Measurements from ENCODE around the gene HOXC4. TPM values are rescaled to one million over a fixed set of nuclear protein-coding genes. Genes with fewer than 3 reads are reported as not detected.
"Not testable (repeated sequence)": the region's sequence is repeated elsewhere in the genome, so short reads cannot be mapped to it uniquely, and the experiment has no call there.

HOXC4 gene
- polyA plus RNA-seq, 1 donor from 2014 or later = 2.3 TPM

GRCh38 chr12:54088011-54088410 lies 34.4 kb downstream of the HOXC4 start:
- H3K36me3 Mint-ChIP-seq, H3K9me3 Mint-ChIP-seq, H3K4me1 Mint-ChIP-seq, H3K27ac Mint-ChIP-seq, H3K4me3 Mint-ChIP-seq: not testable (repeated sequence)
- peaks cover 22% of the 10 kb centered on the region for H3K27me3 Mint-ChIP-seq

- not testable (repeated sequence) for H3K27ac Mint-ChIP-seq, H3K9me3 Mint-ChIP-seq, H3K4me1 Mint-ChIP-seq, H3K36me3 Mint-ChIP-seq
- Mint-ChIP-seq H3K4me3 (peak overlapping the region in 1 of 4 donors; percentile 15), H3K27me3 (peaks cover 23% of the 10 kb centered on the region)
These were observed 35.8 kb downstream of the HOXC4 start for GRCh38 chr12:54089465-54089864.

- H3K36me3 Mint-ChIP-seq, H3K9me3 Mint-ChIP-seq, H3K27ac Mint-ChIP-seq, H3K4me1 Mint-ChIP-seq: not testable (repeated sequence)
- Mint-ChIP-seq H3K27me3 (peaks cover 28% of the 10 kb centered on the region), H3K4me3 (peak overlapping the region in 3 of 4 donors; percentile 65 to 85 (median 77))
These were observed 36.7 kb downstream of the HOXC4 start for GRCh38 chr12:54090312-54090711.

- Mint-ChIP-seq H3K27ac (peak overlapping the region in 1 of 3 donors; percentile 22), H3K27me3 (peaks cover 28% of the 10 kb centered on the region)
- not testable (repeated sequence) for H3K4me1 Mint-ChIP-seq, H3K4me3 Mint-ChIP-seq, H3K9me3 Mint-ChIP-seq, H3K36me3 Mint-ChIP-seq
These were observed 39.3 kb downstream of the HOXC4 start for GRCh38 chr12:54092943-54093342.

DNA sequence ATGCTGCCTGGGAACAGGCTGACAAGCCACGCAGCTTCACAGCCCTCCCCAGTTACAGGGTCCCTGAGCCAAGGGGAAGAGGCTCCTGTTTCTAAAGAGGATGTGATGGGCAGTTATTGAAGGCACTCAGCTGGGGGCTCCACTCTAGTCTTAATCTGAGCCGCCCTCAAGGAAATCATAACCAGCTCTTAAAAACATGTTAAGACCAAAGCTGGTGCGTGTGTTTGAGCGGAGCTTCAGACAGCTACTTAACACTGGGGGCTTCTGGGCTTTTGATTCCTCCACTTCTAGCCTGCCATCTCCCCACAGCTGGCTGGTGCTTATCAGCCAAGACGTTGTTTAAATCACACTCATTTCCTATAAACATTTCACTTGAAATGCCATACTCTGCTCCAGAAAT lies 42.3 kb downstream of the HOXC4 start:
- H3K4me3 Mint-ChIP-seq, H3K27ac Mint-ChIP-seq, H3K36me3 Mint-ChIP-seq, H3K4me1 Mint-ChIP-seq, H3K9me3 Mint-ChIP-seq: not testable (repeated sequence)
- H3K27me3 Mint-ChIP-seq = peaks cover 20% of the 10 kb centered on the region

DNA sequence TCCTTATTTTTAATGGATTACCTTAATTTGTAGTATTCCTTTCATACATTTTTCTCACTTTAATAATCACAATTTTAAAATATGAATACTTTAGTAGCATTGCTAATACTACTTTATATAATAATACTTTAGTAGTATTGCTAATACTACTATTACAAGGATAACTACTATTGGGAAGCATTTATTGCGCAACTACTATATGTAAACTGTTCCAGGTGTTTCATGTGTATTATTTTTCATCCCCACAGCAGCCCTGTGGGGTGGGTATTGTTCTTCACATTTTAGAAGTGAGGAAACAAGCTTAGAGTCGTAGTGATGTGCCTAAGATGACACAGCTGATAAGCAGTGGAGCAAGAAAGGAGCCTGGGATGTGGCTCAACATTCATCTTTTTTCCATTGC lies 45.0 kb downstream of the HOXC4 start:
- H3K4me1 Mint-ChIP-seq, H3K4me3 Mint-ChIP-seq, H3K36me3 Mint-ChIP-seq, H3K9me3 Mint-ChIP-seq, H3K27ac Mint-ChIP-seq: not testable (repeated sequence)
- peaks cover 16% of the 10 kb centered on the region for H3K27me3 Mint-ChIP-seq

- H3K4me1 Mint-ChIP-seq, H3K36me3 Mint-ChIP-seq, H3K9me3 Mint-ChIP-seq, H3K27ac Mint-ChIP-seq, H3K4me3 Mint-ChIP-seq: not testable (repeated sequence)
- H3K27me3 Mint-ChIP-seq = peaks cover 12% of the 10 kb centered on the region
These were observed 47.0 kb downstream of the HOXC4 start for GRCh38 chr12:54100588-54100987.

DNA sequence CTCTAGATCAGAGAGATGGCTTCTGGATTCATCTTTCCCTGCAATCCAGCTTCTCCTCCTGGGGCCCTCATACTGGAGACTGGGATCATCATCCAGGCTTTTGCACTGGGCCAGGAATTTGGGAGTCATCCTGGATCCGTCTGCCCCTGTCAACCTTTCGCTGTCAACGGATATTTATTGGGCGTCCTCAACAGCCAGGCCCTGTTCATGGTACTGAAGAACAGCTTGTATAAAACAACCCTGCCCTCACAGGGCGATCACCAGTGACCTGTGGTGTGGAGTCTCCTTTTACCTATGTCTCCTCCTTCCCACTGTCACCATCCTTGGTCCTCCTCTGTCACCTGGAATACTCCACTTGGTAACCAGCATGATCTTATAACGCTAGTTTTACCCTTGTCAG lies 48.6 kb downstream of the HOXC4 start:
- not testable (repeated sequence) for H3K4me1 Mint-ChIP-seq, H3K4me3 Mint-ChIP-seq, H3K27ac Mint-ChIP-seq, H3K9me3 Mint-ChIP-seq, H3K36me3 Mint-ChIP-seq
- H3K27me3 Mint-ChIP-seq = peaks cover 27% of the 10 kb centered on the region

- H3K4me1 Mint-ChIP-seq = not testable (repeated sequence)
These were observed 50.2 kb downstream of the HOXC4 start for GRCh38 chr12:54103827-54104226.

More at GRCh38 chr12:54103827-54104226, 50.2 kb downstream of the HOXC4 start:
- peaks cover 32% of the 10 kb centered on the region for H3K27me3 Mint-ChIP-seq
- not testable (repeated sequence) for H3K4me3 Mint-ChIP-seq, H3K9me3 Mint-ChIP-seq, H3K27ac Mint-ChIP-seq, H3K36me3 Mint-ChIP-seq

Other genes starting within 250 kb of the HOXC4 start
- not detected for gene HOXC13, start 115.0 kb upstream of the HOXC4 start, polyA plus RNA-seq
- not detected for gene HOXC12, start 98.9 kb upstream of the HOXC4 start, polyA plus RNA-seq
- not detected for gene HOXC11, start 80.7 kb upstream of the HOXC4 start, polyA plus RNA-seq
- gene HOTAIR, start 78.9 kb upstream of the HOXC4 start, polyA plus RNA-seq = not detected
- gene HOXC10, start 68.7 kb upstream of the HOXC4 start, polyA plus RNA-seq = not detected
- gene HOXC9, start 53.7 kb upstream of the HOXC4 start, polyA plus RNA-seq = not detected
- gene HOXC8, start 44.9 kb upstream of the HOXC4 start, polyA plus RNA-seq = not detected
- not detected for gene HOXC6, start 25.4 kb upstream of the HOXC4 start, polyA plus RNA-seq
- not detected for gene HOXC5, start 20.8 kb upstream of the HOXC4 start, polyA plus RNA-seq
- gene SMUG1, start 135.2 kb downstream of the HOXC4 start, polyA plus RNA-seq = 32.3 TPM
- gene CBX5, start 226.3 kb downstream of the HOXC4 start, polyA plus RNA-seq = 20.6 TPM
- gene HNRNPA1, start 226.9 kb downstream of the HOXC4 start, polyA plus RNA-seq = 748 TPM
- 0.44 TPM for gene NFE2, start 247.2 kb downstream of the HOXC4 start, polyA plus RNA-seq